Liver (tissue), 3 donors: Measurements from ENCODE around the gene RAC2.

Experiments used
- EGR1 ChIP-seq, 2 donors: IDR thresholded peaks; 2 replicates each; pipeline ENCODE4 v1.6.1; 2016 to 2018; ENCODE audit warnings: antibody characterized with exemption in 2 of 2, low read depth in 2 of 2
- HNF4G ChIP-seq: IDR thresholded peaks from 2 replicates; pipeline ENCODE4 v1.6.1; 2016; ENCODE audit warnings: antibody characterized with exemption
- JUND ChIP-seq, 2 donors: IDR thresholded peaks; 2 replicates each; pipeline ENCODE4 v1.6.1; 2016; ENCODE audit warnings: antibody characterized with exemption in 2 of 2
- RAD21 ChIP-seq, 2 donors: IDR thresholded peaks; 2 replicates each; pipeline ENCODE4 v1.6.1; 2016; ENCODE audit warnings: antibody characterized with exemption in 2 of 2, mild to moderate bottlenecking in 2 of 2
- REST ChIP-seq: IDR thresholded peaks from 2 replicates; pipeline ENCODE4 v1.6.1; 2016; ENCODE audit warnings: antibody characterized with exemption, mild to moderate bottlenecking
- RXRA ChIP-seq, 2 donors: IDR thresholded peaks; 2 replicates each; pipeline ENCODE4 v1.6.1; 2017 to 2018; ENCODE audit warnings: antibody characterized with exemption in 2 of 2, mild to moderate bottlenecking in 1 of 2
- SP1 ChIP-seq: IDR thresholded peaks from 2 replicates; pipeline ENCODE4 v1.6.1; 2018; ENCODE audit warnings: antibody characterized with exemption, mild to moderate bottlenecking
- TAF1 ChIP-seq: conservative IDR thresholded peaks from 2 replicates; pipeline ENCODE4 v1.6.1; 2016; ENCODE audit warnings: antibody characterized with exemption, mild to moderate bottlenecking
- YY1 ChIP-seq: IDR thresholded peaks from 2 replicates; pipeline ENCODE4 v1.6.1; 2016; ENCODE audit warnings: antibody characterized with exemption, mild to moderate bottlenecking
- TF ChIP-seq, protein P1 (sequence below): fragments of 150-350 bp; IDR thresholded peaks from 2 replicates; pipeline ENCODE4 v1.5.1; 2017; ENCODE audit warnings: improper control_type of control experiment, low read depth, low read length; ENCODE audit not compliant: missing input control
- donor health status: healthy.
- donor health status: healthy.

GRCh38 chr22:37228106-37229011 lies 15.7 kb downstream of the RAC2 start:
- TF ChIP-seq, protein P1, sequence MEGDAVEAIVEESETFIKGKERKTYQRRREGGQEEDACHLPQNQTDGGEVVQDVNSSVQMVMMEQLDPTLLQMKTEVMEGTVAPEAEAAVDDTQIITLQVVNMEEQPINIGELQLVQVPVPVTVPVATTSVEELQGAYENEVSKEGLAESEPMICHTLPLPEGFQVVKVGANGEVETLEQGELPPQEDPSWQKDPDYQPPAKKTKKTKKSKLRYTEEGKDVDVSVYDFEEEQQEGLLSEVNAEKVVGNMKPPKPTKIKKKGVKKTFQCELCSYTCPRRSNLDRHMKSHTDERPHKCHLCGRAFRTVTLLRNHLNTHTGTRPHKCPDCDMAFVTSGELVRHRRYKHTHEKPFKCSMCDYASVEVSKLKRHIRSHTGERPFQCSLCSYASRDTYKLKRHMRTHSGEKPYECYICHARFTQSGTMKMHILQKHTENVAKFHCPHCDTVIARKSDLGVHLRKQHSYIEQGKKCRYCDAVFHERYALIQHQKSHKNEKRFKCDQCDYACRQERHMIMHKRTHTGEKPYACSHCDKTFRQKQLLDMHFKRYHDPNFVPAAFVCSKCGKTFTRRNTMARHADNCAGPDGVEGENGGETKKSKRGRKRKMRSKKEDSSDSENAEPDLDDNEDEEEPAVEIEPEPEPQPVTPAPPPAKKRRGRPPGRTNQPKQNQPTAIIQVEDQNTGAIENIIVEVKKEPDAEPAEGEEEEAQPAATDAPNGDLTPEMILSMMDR, result no peak
- TF ChIP-seq REST (no peak), HNF4G (no peak), RXRA (IDR thresholded peaks at IDR 0.05) (no peak), SP1 (no peak), JUND (IDR thresholded peaks at IDR 0.05) (no peak), RAD21 (IDR thresholded peaks at IDR 0.05) (no peak), YY1 (no peak), TAF1 (no peak), EGR1 (IDR thresholded peaks at IDR 0.05; ENCODE audit: low read depth in 2 of 2) (no peak)
